ENCODE results near the gene CHMP4A. TPM values are rescaled to one million over a fixed set of nuclear protein-coding genes. Genes with fewer than 3 reads are reported as not detected.

The CHMP4A gene
- total and polyA plus RNA-seq, 2 of the 13 experiments (the other 11 are each of a cell fraction or from before 2014, with no cell fraction given), result 83.6 to 113 TPM

GRCh38 chr14:24212924-24213865 lies at the start of gene CHMP4A (continued):
- TF ChIP-seq HNRNPL (IDR thresholded peaks at IDR 0.05; ENCODE audit: low read depth, low read length) (peak; percentile 76), ZFYVE20 (CRISPR knock-in tag; IDR thresholded peaks at IDR 0.05; ENCODE audit: borderline replicate concordance, low read depth) (peak; percentile 80; the same call in 1 of the 2 replicates), CTCF (CRISPR knock-in tag; IDR thresholded peaks at IDR 0.05) (peak; percentile 69), ZNF326 (CRISPR knock-in tag; IDR thresholded peaks at IDR 0.05; ENCODE audit: borderline replicate concordance) (no peak)

- intact Hi-C loops (cut with micrococcal nuclease; ENCODE audit: unreplicated experiment), result no loop called here
- in situ Hi-C loops (cut with HindIII; ENCODE audit: extremely low pct_ligation_motif_present, low pct_unique_long_range_greater_than_20kb), result no loop called here
- Histone ChIP-seq H3K4me3 (replicated peaks in 1 of 3; ENCODE audit: insufficient read depth in 1 of 3, low read depth in 2 of 3, low read length in 3 of 3) (no peak overlapping the region), H3K36me3 (replicated peaks in 1 of 2; ENCODE audit: control insufficient read depth in 1 of 2, insufficient read depth in 2 of 2, low read length in 2 of 2) (peaks cover 9 to 19% of the 10 kb centered on the region in 2 experiments; a peak in 4 of 5 replicates), H3K4me2 (ENCODE audit: low read depth, low read length) (no peak overlapping the region), H2AFZ (ENCODE audit: low read length) (no peak overlapping the region), H4K20me1 (ENCODE audit: insufficient read depth, low read length) (no peaks in the 10 kb centered on the region), H3K27me3 (ENCODE audit: control insufficient read depth in 1 of 2, insufficient read depth in 2 of 2, low read length in 2 of 2) (no peaks in the 10 kb centered on the region), H3K4me1 (ENCODE audit: insufficient read depth, low read length) (peaks cover 16% of the 10 kb centered on the region), H3K9me3 (ENCODE audit: low read length) (no peaks in the 10 kb centered on the region), H3K27ac (ENCODE audit: extremely low read length, insufficient read depth, low read length) (no peak overlapping the region), H3K79me2 (ENCODE audit: insufficient read depth, low read length) (no peaks in the 10 kb centered on the region), H3K9ac (ENCODE audit: insufficient read depth, low read depth, low read length) (no peak overlapping the region)
- WGBS (ENCODE audit: low lambda C conversion rate), result 89% methylated on average over 19 of the region's 19 CpGs
- no TSS peak for BruUV-seq (replicated peaks)
- no peak for ATAC-seq
- no peak for FAIRE-seq
- no peak for DNase-seq (ENCODE audit: low spot score)
- POLR2A ChIA-PET, result interaction anchor here (0.8 to 16.5 kb wide), 5 partner anchors 8 to 170 kb away, joined by 3 to 435 read pairs (median 8); partner anchors contain the start of genes DHRS1, NOP9, RABGGTA and TINF2
- TF ChIP-seq NRL (CRISPR knock-in tag; IDR thresholded peaks at IDR 0.05; ENCODE audit: borderline replicate concordance), result 0 out of 2 replicates have a peak, but pooled peaks have one; percentile 2
- no peak for TF ChIP-seq MLLT10 (CRISPR knock-in tag; IDR thresholded peaks at IDR 0.05)
- TF ChIP-seq ELF1 (CRISPR knock-in tag; IDR thresholded peaks at IDR 0.05), result no peak
- peak; percentile 22 for TF ChIP-seq AGO2 (optimal IDR thresholded peaks at IDR 0.05; ENCODE audit: low read depth, low read length)
- CTCF ChIA-PET (ENCODE audit: low intra/inter-chr PET ratio, low total read pairs), result no interaction called here
Measured at GRCh38 chr14:24261969-24262327, 48.7 kb upstream of the CHMP4A start.

All from HepG2 (cell line).